ENCODE results near the gene BLVRA.
A peak's percentile ranks its signal among the peaks of the same experiment; 100 is the strongest.
"Not testable (repeated sequence)": the region's sequence is repeated elsewhere in the genome, so short reads cannot be mapped to it uniquely, and the experiment has no call there.

BLVRA gene

GRCh38 chr7:43810195-43810941 is 51.9 kb downstream of the BLVRA start:
- not testable (repeated sequence) for H4K20me1 ChIP-seq (ENCODE audit: low read depth, low read length); H3K27me3 ChIP-seq (ENCODE audit: low read length); H3K27ac ChIP-seq (ENCODE audit: low read depth, low read length); H3K9me2 ChIP-seq (replicated peaks; ENCODE audit: insufficient read depth, low read length); H3F3A ChIP-seq (ENCODE audit: insufficient read depth); H2AFZ ChIP-seq (ENCODE audit: low read depth, low read length, severe bottlenecking); H3K4me3 ChIP-seq (ENCODE audit: insufficient read depth, low read length, poor library complexity, severe bottlenecking); H3K36me3 ChIP-seq (ENCODE audit: low read length); H3K9ac ChIP-seq (ENCODE audit: low read length); H3K79me2 ChIP-seq (ENCODE audit: insufficient read depth, low read length); H3K4me2 ChIP-seq (ENCODE audit: low read depth, low read length, poor library complexity, severe bottlenecking); H3K9me3 ChIP-seq (ENCODE audit: insufficient read depth, low read length)
- peak; percentile 63 for TF ChIP-seq CTCF (IDR thresholded peaks at IDR 0.05; ENCODE audit: insufficient read depth, low read length, poor library complexity, severe bottlenecking)

GRCh38 chr7:43815373-43815772 is 56.9 kb downstream of the BLVRA start:
- Histone ChIP-seq H3K9ac (ENCODE audit: low read length) (no peak overlapping the region), H3K9me2 (replicated peaks; ENCODE audit: insufficient read depth, low read length) (no peaks in the 10 kb centered on the region), H3K27ac (ENCODE audit: low read depth, low read length) (no peak overlapping the region), H3K4me2 (ENCODE audit: low read depth, low read length, poor library complexity, severe bottlenecking) (no peak overlapping the region), H3F3A (ENCODE audit: insufficient read depth) (no peaks in the 10 kb centered on the region), H3K9me3 (ENCODE audit: insufficient read depth, low read length) (no peaks in the 10 kb centered on the region), H3K27me3 (ENCODE audit: low read length) (no peaks in the 10 kb centered on the region), H3K4me3 (ENCODE audit: insufficient read depth, low read length, poor library complexity, severe bottlenecking) (no peak overlapping the region), H3K79me2 (ENCODE audit: insufficient read depth, low read length) (no peaks in the 10 kb centered on the region), H4K20me1 (ENCODE audit: low read depth, low read length) (no peaks in the 10 kb centered on the region), H3K36me3 (ENCODE audit: low read length) (no peaks in the 10 kb centered on the region), H2AFZ (ENCODE audit: low read depth, low read length, severe bottlenecking) (no peak overlapping the region)
- TF ChIP-seq EZH2phosphoT487 (conservative IDR thresholded peaks at IDR 0.05; ENCODE audit: low read length) (no peak), CTCF (IDR thresholded peaks at IDR 0.05; ENCODE audit: insufficient read depth, low read length, poor library complexity, severe bottlenecking) (no peak)

- not testable (repeated sequence) for H2AFZ ChIP-seq (ENCODE audit: low read depth, low read length, severe bottlenecking); H3K27ac ChIP-seq (ENCODE audit: low read depth, low read length); H3K9me2 ChIP-seq (replicated peaks; ENCODE audit: insufficient read depth, low read length); H3K79me2 ChIP-seq (ENCODE audit: insufficient read depth, low read length); H3K9me3 ChIP-seq (ENCODE audit: insufficient read depth, low read length); H3K4me3 ChIP-seq (ENCODE audit: insufficient read depth, low read length, poor library complexity, severe bottlenecking); H3F3A ChIP-seq (ENCODE audit: insufficient read depth); H3K27me3 ChIP-seq (ENCODE audit: low read length); H4K20me1 ChIP-seq (ENCODE audit: low read depth, low read length); H3K9ac ChIP-seq (ENCODE audit: low read length); H3K4me2 ChIP-seq (ENCODE audit: low read depth, low read length, poor library complexity, severe bottlenecking); H3K36me3 ChIP-seq (ENCODE audit: low read length)
These were observed 57.7 kb downstream of the BLVRA start for GRCh38 chr7:43816046-43816797.

GRCh38 chr7:43823425-43823824 is 64.9 kb downstream of the BLVRA start:
- H2AFZ ChIP-seq (ENCODE audit: low read depth, low read length, severe bottlenecking); H3K36me3 ChIP-seq (ENCODE audit: low read length); H3K79me2 ChIP-seq (ENCODE audit: insufficient read depth, low read length); H3K27ac ChIP-seq (ENCODE audit: low read depth, low read length); H3K4me2 ChIP-seq (ENCODE audit: low read depth, low read length, poor library complexity, severe bottlenecking); H3F3A ChIP-seq (ENCODE audit: insufficient read depth); H3K4me3 ChIP-seq (ENCODE audit: insufficient read depth, low read length, poor library complexity, severe bottlenecking); H3K9me2 ChIP-seq (replicated peaks; ENCODE audit: insufficient read depth, low read length); H3K9me3 ChIP-seq (ENCODE audit: insufficient read depth, low read length); H3K27me3 ChIP-seq (ENCODE audit: low read length); H4K20me1 ChIP-seq (ENCODE audit: low read depth, low read length); H3K9ac ChIP-seq (ENCODE audit: low read length): not testable (repeated sequence)

All from SU-DHL-6 (cell line).